HS-5 (cell line): ENCODE results near the gene WNK1.
"Not testable (repeated sequence)": the region's sequence is repeated elsewhere in the genome, so short reads cannot be mapped to it uniquely, and the experiment has no call there.

Experiments
- DNase-seq: peaks from one replicate; pipeline ENCODE4 v3.0.0-alpha.2; 2012; ENCODE audit warnings: low read depth

WNK1 gene

GRCh38 chr12:911191-911826, 158.9 kb downstream of the WNK1 start:
- no peak for DNase-seq

- DNase-seq, result no peak
Measured at GRCh38 chr12:912466-913235, 160.3 kb downstream of the WNK1 start.

- peak; percentile 44 for DNase-seq
Measured at GRCh38 chr12:913919-914698, 161.7 kb downstream of the WNK1 start.

DNA sequence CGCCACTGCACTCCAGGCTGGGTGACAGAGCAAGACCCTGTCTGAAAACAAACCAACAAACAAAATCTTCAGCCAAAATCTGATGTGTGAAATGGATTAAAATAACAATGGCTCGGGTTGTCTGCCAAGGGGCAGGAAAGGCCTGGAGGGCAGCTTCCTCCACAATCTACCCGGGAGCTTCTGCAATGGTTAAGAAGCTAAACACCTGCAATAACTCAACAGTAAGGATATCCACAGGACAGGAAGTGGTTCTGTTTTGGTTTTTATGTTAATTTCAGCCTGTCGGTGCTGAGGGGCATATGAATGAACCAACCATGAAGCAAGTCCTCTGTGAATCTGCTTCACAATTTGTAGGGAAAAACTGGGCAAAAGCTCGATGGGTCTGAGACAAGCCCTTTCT, 162.7 kb downstream of the WNK1 start:
- DNase-seq, result no peak

DNA sequence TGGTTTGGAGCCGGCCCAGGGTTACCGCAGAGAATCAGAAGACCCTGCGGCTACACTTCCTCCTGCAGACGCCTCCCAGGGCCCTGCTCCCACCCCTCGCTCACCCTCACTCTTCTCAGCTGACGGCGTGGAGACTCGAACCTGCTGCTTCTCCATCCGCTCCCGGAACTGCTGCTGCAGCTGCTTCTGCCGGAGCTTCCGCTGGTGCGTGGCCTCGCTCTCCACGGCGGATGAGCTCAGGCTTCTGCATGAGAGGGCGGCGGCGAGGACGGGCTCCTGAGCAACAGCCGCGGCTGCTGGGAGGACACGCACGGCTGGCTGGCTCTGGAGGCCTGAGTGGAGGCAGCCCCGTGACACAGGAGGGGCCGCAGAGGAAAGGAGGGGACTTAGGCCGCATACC, 163.9 kb downstream of the WNK1 start:
- no peak for DNase-seq

DNA sequence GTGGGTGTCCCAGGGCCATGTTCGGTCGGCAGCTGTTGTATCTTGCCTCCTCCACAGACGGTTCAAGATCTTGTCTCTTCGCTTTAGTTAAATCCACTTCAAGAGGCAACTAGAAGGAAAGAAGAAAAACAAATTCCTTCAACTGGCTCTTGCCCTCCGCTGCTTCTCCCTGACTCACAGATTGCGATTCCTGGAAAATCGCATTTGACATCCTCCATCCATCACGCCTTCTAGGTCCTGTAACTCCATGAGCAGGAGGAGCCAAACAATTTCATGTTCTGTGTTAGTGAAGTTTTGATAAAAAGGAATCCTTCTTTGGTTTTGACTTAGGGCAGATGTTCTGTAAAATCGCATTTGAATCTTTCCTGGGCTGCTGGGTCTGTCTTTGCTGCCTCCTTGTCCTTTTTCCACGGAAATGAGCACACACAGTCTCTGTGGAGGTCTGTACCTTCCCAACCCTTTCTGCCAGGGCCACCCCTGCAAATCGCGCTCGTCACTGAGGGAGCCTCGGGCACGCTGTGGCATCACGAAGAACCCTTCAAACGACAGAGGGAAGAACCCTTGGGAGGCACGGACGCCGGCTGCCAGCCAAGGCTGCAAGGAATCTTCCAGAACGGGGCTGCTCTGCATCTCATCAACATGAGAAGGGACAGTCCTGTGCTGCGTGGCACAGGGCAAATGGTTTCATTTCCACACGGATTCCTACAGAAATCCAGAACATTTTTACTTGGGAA, 164.5 kb downstream of the WNK1 start:
- no peak for DNase-seq

- DNase-seq, result no peak
Measured at GRCh38 chr12:920676-921075, 168.3 kb downstream of the WNK1 start.

DNA sequence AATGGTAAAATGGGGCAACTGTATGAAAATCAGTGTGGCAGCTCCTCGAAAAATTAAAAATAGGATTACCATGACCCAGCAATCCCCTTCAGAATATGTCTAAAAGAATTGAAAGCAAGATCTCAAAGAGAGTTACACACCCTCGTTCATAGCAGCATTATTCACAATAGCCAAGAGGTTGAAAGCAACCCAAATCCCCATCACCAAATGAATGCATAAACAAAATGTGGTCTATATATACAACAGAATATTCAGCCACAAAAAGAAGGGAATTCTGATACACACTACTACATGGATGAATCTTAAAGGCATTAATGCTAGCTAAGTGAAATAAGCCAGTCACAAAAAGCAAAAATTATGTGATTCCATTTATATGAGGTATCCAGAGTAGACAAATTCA, 169.9 kb downstream of the WNK1 start:
- DNase-seq, result no peak

DNA sequence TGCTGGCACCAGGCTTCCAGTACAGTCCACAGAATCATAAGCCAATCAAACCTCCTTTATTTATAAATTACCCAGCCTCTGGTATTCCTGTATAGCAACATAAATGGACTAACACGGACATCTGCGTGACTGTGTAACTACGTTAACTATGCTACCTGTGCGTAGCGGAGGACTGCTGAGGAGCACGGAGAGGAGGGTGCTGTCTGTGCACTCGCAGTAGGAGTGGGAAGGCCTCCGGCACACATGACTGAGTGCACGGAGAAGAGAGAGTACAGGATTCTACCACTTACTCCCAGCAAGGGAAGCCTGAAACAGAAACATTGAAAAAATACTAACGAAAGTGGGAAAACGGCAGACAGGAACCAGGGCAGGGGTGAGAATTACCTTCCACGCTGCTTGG, 174.3 kb downstream of the WNK1 start:
- no peak for DNase-seq

DNA sequence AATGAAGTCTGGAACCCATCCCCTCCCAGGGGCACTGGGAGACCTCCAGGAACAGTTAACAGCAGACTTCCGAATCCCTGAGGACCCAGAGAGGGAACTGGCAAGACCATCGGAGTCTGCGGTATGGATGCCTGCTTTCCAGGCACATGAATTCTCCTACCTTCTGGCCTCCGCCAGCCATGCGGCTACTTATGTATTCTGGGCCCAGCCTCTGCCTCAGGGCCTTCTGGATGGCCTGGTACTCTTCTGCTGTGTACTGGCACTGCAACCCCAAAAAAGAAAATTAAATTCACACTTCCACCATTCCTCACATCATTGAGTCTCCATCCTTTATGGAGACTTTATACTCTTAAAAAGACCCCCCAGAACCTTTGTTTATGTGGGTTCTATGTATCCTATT, 178.7 kb downstream of the WNK1 start:
- DNase-seq, result no peak

GRCh38 chr12:931591-931990, 179.2 kb downstream of the WNK1 start:
- no peak for DNase-seq

DNA sequence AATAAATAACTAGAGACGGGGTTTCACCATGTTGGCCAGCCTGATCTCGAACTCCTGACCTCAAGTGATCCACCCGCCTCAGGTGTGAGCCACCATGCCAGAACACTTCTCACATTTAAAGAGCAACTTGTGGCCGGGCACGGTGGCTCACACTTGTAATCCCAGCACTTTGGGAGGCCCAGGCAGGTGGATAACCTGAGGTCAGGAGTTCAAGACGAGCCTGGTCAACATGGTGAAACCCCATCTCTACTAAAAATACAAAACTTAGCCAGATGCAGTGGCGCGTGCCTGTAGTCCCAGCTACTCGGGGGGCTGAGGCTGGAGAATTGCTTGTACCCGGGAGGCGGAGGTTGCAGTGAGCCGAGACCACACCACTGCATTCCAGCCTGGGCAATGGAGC, 183.5 kb downstream of the WNK1 start:
- not testable (repeated sequence) for DNase-seq

GRCh38 chr12:936377-937345, 184.3 kb downstream of the WNK1 start:
- no peak for DNase-seq

- DNase-seq, result no peak
Measured at GRCh38 chr12:938810-939209, 186.4 kb downstream of the WNK1 start.

DNA sequence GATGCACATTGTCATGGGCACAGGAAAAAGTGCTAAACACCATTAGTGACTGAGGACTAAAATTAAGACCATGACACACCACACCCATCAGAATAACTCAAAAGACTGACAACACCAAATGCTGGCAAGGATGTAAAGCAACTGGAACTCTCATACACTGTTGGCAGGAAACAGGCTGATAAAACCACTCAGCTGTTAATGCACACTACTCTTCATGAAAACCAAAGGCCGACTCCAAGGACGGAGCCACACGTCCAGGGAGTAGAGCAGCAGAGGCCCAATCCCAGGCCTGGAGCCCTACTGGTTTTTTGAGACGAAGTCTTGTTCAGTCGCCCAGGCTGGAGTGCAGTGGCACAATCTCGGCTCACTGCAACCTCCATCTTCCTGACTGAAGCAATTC, 190.7 kb downstream of the WNK1 start:
- no peak for DNase-seq

DNA sequence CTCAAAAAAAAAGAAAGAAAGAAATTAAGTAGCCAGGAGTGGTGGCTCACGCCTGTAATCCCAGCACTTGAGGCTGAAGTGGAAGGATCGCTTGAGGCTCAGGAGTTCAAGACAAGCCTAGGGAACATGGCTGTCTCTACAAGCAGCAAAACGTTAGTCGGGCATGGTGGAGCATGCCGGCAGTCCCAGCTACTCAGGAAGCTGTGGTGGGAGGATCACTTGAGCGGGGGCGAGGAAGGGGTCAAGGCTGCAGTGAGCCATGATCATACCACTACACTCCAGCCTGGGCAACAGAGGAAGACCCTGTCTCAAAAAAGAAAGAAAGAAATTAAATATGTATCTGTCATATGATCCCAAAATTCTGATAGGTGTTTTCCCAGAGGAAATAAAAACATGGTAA, 191.8 kb downstream of the WNK1 start:
- no peak for DNase-seq

DNA sequence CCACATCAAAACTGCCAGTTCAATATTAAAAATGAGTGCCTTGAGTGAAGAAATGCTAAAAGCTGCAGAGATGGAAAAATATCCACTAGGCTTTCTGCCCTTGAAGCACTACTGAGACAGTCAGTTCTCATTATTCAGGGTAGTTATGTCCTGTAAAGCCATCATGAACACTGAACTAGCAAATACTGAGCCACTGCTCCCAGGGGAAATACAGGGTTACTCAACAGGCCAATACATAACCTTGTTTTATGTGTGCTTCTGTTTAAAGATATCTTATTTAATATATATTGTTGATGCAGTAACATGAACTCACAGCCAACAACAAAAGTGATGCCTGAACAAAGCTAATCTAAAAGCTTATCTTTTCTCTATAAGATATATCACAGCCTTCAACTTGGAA, 193.8 kb downstream of the WNK1 start:
- no peak for DNase-seq

DNA sequence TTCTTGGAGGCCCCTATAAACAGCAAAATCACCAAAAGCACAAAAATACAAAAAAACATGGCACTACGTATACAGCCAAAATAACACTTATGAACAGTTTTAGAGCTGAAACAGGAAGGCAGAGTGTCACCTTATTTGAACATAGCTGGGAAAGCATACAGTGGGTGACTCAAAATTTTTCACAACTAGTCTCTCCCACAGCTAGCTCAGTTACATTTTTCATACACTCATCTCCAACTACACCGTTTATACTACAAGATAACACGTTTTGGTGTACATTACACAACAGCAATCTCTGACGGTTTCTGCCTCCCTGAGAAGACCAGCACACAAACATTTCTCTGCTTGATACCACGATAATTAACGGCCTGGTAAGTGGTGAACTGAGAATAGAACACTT, 194.3 kb downstream of the WNK1 start:
- DNase-seq, result no peak

GRCh38 chr12:948238-948637, 195.9 kb downstream of the WNK1 start:
- DNase-seq, result no peak

DNA sequence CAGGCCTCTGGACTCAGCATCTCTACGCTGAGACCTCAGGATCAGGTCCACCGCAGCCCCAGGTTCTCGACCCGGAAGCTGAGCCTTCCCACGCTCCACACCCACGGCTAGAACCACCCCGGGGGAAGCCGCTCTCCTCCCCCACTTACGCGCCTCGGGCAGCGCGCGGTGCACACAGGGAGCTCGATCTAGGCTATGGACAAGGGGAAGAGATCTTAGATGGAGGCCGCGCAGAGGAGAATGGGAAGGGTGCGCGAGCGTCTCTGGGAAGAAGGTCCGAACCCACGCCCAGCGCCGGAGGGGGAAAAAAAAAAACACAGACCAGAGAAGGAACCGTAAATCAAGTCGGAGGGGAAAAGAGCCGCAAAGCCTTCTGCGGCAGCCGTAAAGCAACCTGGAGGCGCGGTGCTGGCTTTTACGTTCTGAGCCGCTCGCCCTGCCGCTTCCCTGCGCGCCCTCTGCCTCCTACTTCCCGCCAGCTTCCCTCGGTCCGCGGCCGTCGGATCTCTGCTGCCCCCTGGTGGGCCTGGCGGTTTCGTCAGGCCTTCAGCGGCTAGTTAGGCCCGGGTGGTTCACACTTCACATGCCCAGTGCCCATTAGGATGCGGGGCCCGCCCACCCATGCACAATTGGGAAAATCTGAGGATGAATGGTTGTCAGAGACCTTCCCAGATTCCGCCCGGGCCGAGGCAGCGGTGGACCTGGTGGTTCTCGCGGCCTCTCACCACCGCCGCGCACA, 197.2 kb downstream of the WNK1 start, which contains the start of gene RAD52:
RAD52 (minus strand) TSS at position 242 of the 739 bp plus-strand sequence. CDS start 16,636 bp downstream, outside the sequence.
- DNase-seq, result peak; percentile 95
